ENCODE results near the gene CMKLR1.

The CMKLR1 gene

GRCh38 chr12:108266131-108266530, 73.0 kb downstream of the CMKLR1 start:
- DNase-seq (ENCODE audit: low read depth in 2 of 2), result no peak

- DNase-seq (ENCODE audit: low read depth in 2 of 2), result no peak
These were observed 73.6 kb downstream of the CMKLR1 start for GRCh38 chr12:108265505-108265904.

GRCh38 chr12:108260969-108261368, 78.1 kb downstream of the CMKLR1 start:
- no peak for DNase-seq (ENCODE audit: low read depth in 2 of 2)

GRCh38 chr12:108260039-108260438, 79.1 kb downstream of the CMKLR1 start:
- no peak for DNase-seq (ENCODE audit: low read depth in 2 of 2)

GRCh38 chr12:108257610-108258106, 81.5 kb downstream of the CMKLR1 start:
- DNase-seq (ENCODE audit: low read depth in 2 of 2), result no peak

- no peak for DNase-seq (ENCODE audit: low read depth in 2 of 2)
These were observed 82.1 kb downstream of the CMKLR1 start for GRCh38 chr12:108257004-108257403.

GRCh38 chr12:108255252-108255602, 83.9 kb downstream of the CMKLR1 start:
- DNase-seq (ENCODE audit: low read depth in 2 of 2), result no peak

- DNase-seq (ENCODE audit: low read depth in 2 of 2), result no peak
These were observed 84.4 kb downstream of the CMKLR1 start for GRCh38 chr12:108254517-108255251.

GRCh38 chr12:108254030-108254429, 85.1 kb downstream of the CMKLR1 start:
- DNase-seq (ENCODE audit: low read depth in 2 of 2), result no peak

- DNase-seq (ENCODE audit: low read depth in 2 of 2), result no peak
These were observed 85.6 kb downstream of the CMKLR1 start for GRCh38 chr12:108253540-108253939.

GRCh38 chr12:108252523-108252922, 86.6 kb downstream of the CMKLR1 start:
- DNase-seq (ENCODE audit: low read depth in 2 of 2), result no peak

- no peak for DNase-seq (ENCODE audit: low read depth in 2 of 2)
These were observed 91.1 kb downstream of the CMKLR1 start for GRCh38 chr12:108248011-108248410.

- no peak for DNase-seq (ENCODE audit: low read depth in 2 of 2)
These were observed 92.0 kb downstream of the CMKLR1 start for GRCh38 chr12:108247130-108247529.

- DNase-seq (ENCODE audit: low read depth in 2 of 2), result no peak
These were observed 97.0 kb downstream of the CMKLR1 start for GRCh38 chr12:108241986-108242703.

GRCh38 chr12:108240928-108241327, 98.2 kb downstream of the CMKLR1 start:
- no peak for DNase-seq (ENCODE audit: low read depth in 2 of 2)

GRCh38 chr12:108240027-108240785, 98.9 kb downstream of the CMKLR1 start:
- DNase-seq (ENCODE audit: low read depth in 2 of 2), result no peak

GRCh38 chr12:108239378-108239777, 99.7 kb downstream of the CMKLR1 start:
- no peak for DNase-seq (ENCODE audit: low read depth in 2 of 2)

- no peak for DNase-seq (ENCODE audit: low read depth in 2 of 2)
These were observed 100.6 kb downstream of the CMKLR1 start for GRCh38 chr12:108238474-108238873.
